Upper lobe of left lung (tissue), 4 donors: ENCODE data around the gene GGN.

Experiments
- POLR2A ChIP-seq, 4 donors: fragments of 450-650 bp; IDR thresholded peaks; one replicate each; pipeline ENCODE4 v1.5.1; 2016 to 2017; ENCODE audit warnings: antibody characterized with exemption in 4 of 4, mild to moderate bottlenecking in 2 of 4
- POLR2AphosphoS5 ChIP-seq, 2 donors: sonication (generic); formaldehyde crosslinking; IDR thresholded peaks; one replicate each; pipeline ENCODE4 v1.5.1; 2017; ENCODE audit warnings: antibody characterized with exemption in 2 of 2
- TF ChIP-seq, protein P1 (sequence below), 6 experiments: fragments of 450-650 bp in 4 of 6; fragments of 200-600 bp in 2 of 6; sonication (generic) in 2 of 6; IDR thresholded peaks; one replicate each; pipeline ENCODE4 v1.5.1; 2016 to 2019; ENCODE audit warnings: antibody characterized with exemption in 6 of 6

DNA sequence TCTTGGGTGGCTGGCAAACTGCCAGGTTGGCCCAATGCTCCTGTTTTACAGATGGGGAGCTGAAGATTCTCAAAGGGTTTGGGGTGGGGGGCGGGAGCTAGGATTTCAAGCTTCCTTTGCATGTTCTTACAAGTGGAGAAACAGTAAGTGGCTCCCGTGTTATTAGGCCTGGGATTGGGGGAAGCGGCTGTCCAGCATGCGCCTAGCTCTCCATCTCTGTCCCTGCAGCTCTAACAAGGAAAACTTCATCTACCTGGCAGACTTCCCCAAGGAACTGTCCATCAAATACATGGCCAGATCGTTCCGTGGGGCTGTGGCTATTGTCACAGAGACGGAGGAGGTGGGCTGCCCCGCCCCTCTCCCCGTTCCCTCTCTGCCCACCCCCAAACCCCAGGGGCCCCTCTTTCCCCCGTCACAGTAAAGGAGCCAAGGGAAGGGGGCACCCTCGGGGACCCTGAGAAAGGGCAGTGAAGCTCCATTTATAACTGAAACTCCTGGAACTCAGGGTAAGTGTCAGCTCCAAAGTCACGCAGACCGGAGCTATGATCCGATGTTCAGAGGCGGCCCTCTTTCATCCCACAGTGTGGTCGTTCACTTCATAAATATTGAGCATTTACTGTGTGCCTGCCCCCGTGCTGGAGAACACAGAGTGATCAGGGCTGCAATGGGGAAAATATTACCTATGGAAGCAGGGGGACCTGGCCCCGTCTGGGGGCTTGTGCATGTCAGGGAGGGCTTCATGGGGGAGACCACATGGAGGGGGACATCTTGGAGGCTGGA is 28.4 kb downstream of the GGN start:
- TF ChIP-seq, protein P1, sequence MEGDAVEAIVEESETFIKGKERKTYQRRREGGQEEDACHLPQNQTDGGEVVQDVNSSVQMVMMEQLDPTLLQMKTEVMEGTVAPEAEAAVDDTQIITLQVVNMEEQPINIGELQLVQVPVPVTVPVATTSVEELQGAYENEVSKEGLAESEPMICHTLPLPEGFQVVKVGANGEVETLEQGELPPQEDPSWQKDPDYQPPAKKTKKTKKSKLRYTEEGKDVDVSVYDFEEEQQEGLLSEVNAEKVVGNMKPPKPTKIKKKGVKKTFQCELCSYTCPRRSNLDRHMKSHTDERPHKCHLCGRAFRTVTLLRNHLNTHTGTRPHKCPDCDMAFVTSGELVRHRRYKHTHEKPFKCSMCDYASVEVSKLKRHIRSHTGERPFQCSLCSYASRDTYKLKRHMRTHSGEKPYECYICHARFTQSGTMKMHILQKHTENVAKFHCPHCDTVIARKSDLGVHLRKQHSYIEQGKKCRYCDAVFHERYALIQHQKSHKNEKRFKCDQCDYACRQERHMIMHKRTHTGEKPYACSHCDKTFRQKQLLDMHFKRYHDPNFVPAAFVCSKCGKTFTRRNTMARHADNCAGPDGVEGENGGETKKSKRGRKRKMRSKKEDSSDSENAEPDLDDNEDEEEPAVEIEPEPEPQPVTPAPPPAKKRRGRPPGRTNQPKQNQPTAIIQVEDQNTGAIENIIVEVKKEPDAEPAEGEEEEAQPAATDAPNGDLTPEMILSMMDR (IDR thresholded peaks at IDR 0.05) = no peak
- TF ChIP-seq POLR2A (IDR thresholded peaks at IDR 0.05) = no peak
- no peak for TF ChIP-seq POLR2AphosphoS5 (IDR thresholded peaks at IDR 0.05)
